PC-3 (cell line): ENCODE measurements around the gene ETS1. TPM values are rescaled to one million over a fixed set of nuclear protein-coding genes. Genes with fewer than 3 reads are reported as not detected.

Source experiments
- ATAC-seq: fragments of 200-7000 bp; cut with Tn5 transposase; 2 replicates; pipeline ENCODE4 v1.9.1; 2020; ENCODE audit warnings: mild to moderate bottlenecking, moderate library complexity
- BruUV-seq: library from RNA; stranded (reverse); fragments of 400-500 nt; replicated peaks from 2 replicates; lab custom pipeline; 2021; lab: Mats Ljungman, UMichigan
- CTCF ChIA-PET: fragments of 300-600 bp; sonication (Branson Sonifier 250); formaldehyde crosslinking; loops from one replicate; lab custom pipeline; 2022; ENCODE audit warnings: antibody characterized with exemption; lab: Charles Lee
- POLR2A ChIA-PET: fragments of 300-600 bp; sonication (Branson Sonifier 250); formaldehyde crosslinking; loops from one replicate; lab custom pipeline; 2022; ENCODE audit warnings: antibody characterized with exemption; ENCODE audit not compliant: unreplicated experiment; lab: Charles Lee
- DNase-seq: peaks from one replicate; pipeline ENCODE4 v3.0.0-alpha.2; 2015
- H2AFZ ChIP-seq: fragments of 300-600 bp; sonication (generic); 2 replicates; pipeline ENCODE4 v1.6.0; 2016; ENCODE audit warnings: antibody characterized with exemption, low read length
- H3F3A ChIP-seq: fragments of 300-600 bp; sonication (generic); one replicate; pipeline ENCODE4 v1.6.0; 2017; ENCODE audit warnings: antibody characterized with exemption, low read length, control low read depth, mild to moderate bottlenecking; ENCODE audit not compliant: unreplicated experiment
- H3K27ac ChIP-seq: fragments of 300-600 bp; sonication (generic); 2 replicates; pipeline ENCODE4 v1.5.1; 2016; ENCODE audit warnings: mild to moderate bottlenecking, low read length
- H3K27me3 ChIP-seq: fragments of 300-600 bp; sonication (generic); 2 replicates; pipeline ENCODE4 v1.6.1; 2016; ENCODE audit warnings: low read length, mixed read lengths
- H3K36me3 ChIP-seq: fragments of 300-600 bp; sonication (generic); 2 replicates; pipeline ENCODE4 v1.6.1; 2016; ENCODE audit warnings: low read depth, mixed run types, low read length, mixed read lengths
- H3K4me1 ChIP-seq: fragments of 300-600 bp; sonication (generic); 2 replicates; pipeline ENCODE4 v1.5.1; 2016; ENCODE audit warnings: low read length; ENCODE audit not compliant: insufficient read depth
- H3K4me2 ChIP-seq: fragments of 300-600 bp; sonication (generic); 2 replicates; pipeline ENCODE4 v1.6.0; 2016; ENCODE audit warnings: low read length
- H3K4me3 ChIP-seq: fragments of 300-600 bp; sonication (generic); 2 replicates; pipeline ENCODE4 v1.5.1; 2016; ENCODE audit warnings: mild to moderate bottlenecking, low read length, mixed read lengths
- H3K79me2 ChIP-seq: fragments of 300-600 bp; sonication (generic); 2 replicates; pipeline ENCODE4 v1.6.1; 2017; ENCODE audit warnings: low read length, mixed read lengths
- H3K9ac ChIP-seq: fragments of 300-600 bp; sonication (generic); 2 replicates; pipeline ENCODE4 v1.6.0; 2016; ENCODE audit warnings: mild to moderate bottlenecking, low read length
- H3K9me2 ChIP-seq: fragments of 300-600 bp; sonication (generic); replicated peaks from 2 replicates; pipeline ENCODE4 v1.6.1; 2016; ENCODE audit warnings: mixed run types, low read length, mixed read lengths
- H3K9me3 ChIP-seq: fragments of 300-600 bp; sonication (generic); 2 replicates; pipeline ENCODE4 v1.6.1; 2016; ENCODE audit warnings: low read length, mixed read lengths
- H4K20me1 ChIP-seq: fragments of 300-600 bp; sonication (generic); 2 replicates; pipeline ENCODE4 v1.6.1; 2016; ENCODE audit warnings: low read length, mixed read lengths
- EZH2 ChIP-seq: fragments of 300-600 bp; sonication (generic); IDR thresholded peaks from one replicate; pipeline ENCODE4 v1.6.1; 2017; ENCODE audit warnings: antibody characterized with exemption, mild to moderate bottlenecking, low read length; ENCODE audit not compliant: unreplicated experiment
- EZH2phosphoT487 ChIP-seq: fragments of 300-600 bp; sonication (generic); IDR thresholded peaks from 2 replicates; pipeline ENCODE4 v1.6.1; 2018; ENCODE audit warnings: mild to moderate bottlenecking, antibody characterized with exemption, low read length, borderline replicate concordance
- intact Hi-C: fragments of 100-400 bp; cut with micrococcal nuclease; formaldehyde crosslinking; loops from 2 replicates; pipeline ENCODE4 v1.9.0; 2023
- total RNA-seq: library from RNA; depleted of rRNA; stranded (reverse); fragments of >200 nt; gene quantifications from 2 replicates; pipeline ENCODE4 v1.2.3, GENCODE V29; 2014
- TF ChIP-seq, protein P1 (sequence below): fragments of 300-600 bp; sonication (generic); conservative IDR thresholded peaks from 2 replicates; pipeline ENCODE4 v1.5.1; 2017; ENCODE audit warnings: antibody characterized with exemption, low read depth, mild to moderate bottlenecking, low read length

Gene ETS1
- total RNA-seq, 1 experiment from 2014 or later: 52.0 TPM

DNA sequence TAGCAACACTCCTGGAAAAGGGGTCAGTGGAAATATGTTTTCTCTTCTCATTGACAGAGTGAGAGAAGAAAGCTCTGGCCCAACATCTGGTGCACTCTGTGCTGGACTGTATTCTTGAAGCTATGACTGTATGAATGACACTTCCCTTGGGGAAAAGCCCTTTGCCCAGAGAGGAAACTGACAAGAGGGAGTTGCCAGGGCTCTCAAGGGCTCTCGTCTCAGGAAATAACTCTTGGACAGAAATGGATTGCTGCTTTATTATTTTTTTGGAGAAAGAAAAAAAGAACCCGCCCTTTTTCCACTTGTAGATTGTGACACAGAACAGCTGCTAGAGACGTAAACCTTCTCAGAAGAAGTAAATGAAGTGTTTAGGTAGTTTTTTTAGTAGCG is 11.4 kb downstream of the ETS1 start:
- Histone ChIP-seq H2AFZ (no peak overlapping the region), H3F3A (no peaks in the 10 kb centered on the region), H3K4me2 (no peak overlapping the region), H3K9ac (no peak overlapping the region), H3K79me2 (no peaks in the 10 kb centered on the region), H3K9me2 (no peaks in the 10 kb centered on the region), H3K36me3 (no peaks in the 10 kb centered on the region), H3K9me3 (no peaks in the 10 kb centered on the region), H3K27ac (no peak overlapping the region), H4K20me1 (no peaks in the 10 kb centered on the region), H3K4me3 (no peak overlapping the region), H3K27me3 (no peaks in the 10 kb centered on the region), H3K4me1 (peaks cover 22% of the 10 kb centered on the region)
- DNase-seq (no peak), ATAC-seq (0 out of 2 replicates have a peak, but pooled peaks have one; percentile 18)
- ChIA-PET CTCF (interaction anchor here (0.6 kb wide), 1 partner anchor 56 kb away, joined by 3 read pairs; no protein-coding TSS in a partner anchor), POLR2A (no interaction called here)
- BruUV-seq: no TSS peak
- intact Hi-C loops: no loop called here
- no peak for TF ChIP-seq EZH2
- TF ChIP-seq, protein P1, sequence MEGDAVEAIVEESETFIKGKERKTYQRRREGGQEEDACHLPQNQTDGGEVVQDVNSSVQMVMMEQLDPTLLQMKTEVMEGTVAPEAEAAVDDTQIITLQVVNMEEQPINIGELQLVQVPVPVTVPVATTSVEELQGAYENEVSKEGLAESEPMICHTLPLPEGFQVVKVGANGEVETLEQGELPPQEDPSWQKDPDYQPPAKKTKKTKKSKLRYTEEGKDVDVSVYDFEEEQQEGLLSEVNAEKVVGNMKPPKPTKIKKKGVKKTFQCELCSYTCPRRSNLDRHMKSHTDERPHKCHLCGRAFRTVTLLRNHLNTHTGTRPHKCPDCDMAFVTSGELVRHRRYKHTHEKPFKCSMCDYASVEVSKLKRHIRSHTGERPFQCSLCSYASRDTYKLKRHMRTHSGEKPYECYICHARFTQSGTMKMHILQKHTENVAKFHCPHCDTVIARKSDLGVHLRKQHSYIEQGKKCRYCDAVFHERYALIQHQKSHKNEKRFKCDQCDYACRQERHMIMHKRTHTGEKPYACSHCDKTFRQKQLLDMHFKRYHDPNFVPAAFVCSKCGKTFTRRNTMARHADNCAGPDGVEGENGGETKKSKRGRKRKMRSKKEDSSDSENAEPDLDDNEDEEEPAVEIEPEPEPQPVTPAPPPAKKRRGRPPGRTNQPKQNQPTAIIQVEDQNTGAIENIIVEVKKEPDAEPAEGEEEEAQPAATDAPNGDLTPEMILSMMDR: no peak
- no peak for TF ChIP-seq EZH2phosphoT487

DNA sequence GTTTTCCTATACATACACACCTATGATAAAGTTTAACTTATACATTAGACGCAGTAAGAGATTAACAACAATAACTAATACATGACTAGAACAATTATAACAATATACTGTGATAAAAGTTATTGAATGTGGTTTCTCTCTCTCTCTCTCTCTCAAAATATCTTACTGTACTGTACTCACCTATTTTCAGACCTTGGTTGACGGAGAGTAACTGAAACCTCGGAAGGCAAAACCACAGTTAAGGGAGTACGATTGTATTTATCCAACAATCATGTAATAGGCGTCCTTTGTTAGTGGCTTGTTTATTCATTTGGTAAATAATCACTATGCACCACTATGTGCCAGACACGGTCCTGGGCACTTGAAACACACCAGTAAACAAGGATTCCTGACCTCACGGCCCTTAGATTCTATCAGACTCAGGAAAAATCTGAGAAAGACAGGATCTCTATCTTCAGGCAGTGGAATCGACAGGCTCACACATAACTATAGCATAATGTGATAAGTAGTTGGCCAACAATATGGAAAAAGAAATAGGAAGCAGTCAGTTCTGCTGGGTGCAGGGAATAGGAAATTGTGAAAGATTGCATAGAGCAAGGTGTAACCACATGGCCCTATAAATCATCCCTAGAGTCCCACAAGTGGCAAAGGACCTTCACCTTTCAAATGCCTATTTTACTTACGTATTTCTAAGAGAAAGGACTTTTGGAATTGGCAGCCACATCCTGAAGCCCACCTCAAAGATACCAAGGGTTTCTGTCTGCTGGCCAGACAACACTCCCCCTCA is 12.0 kb downstream of the ETS1 start:
- no peak overlapping the region for H2AFZ ChIP-seq
- H4K20me1 ChIP-seq: no peaks in the 10 kb centered on the region
- TF ChIP-seq EZH2phosphoT487 (no peak), EZH2 (no peak)
- TF ChIP-seq, protein P1: no peak
- H3K4me2 ChIP-seq: no peak overlapping the region
- ChIA-PET POLR2A (no interaction called here), CTCF (interaction anchor here (0.6 kb wide), 1 partner anchor 57 kb away, joined by 3 read pairs; no protein-coding TSS in a partner anchor)
- no peak overlapping the region for H3K4me3 ChIP-seq
- no peak overlapping the region for H3K9ac ChIP-seq
- no peak for ATAC-seq
- no peaks in the 10 kb centered on the region for H3F3A ChIP-seq
- no peak overlapping the region for H3K27ac ChIP-seq
- no TSS peak for BruUV-seq
- H3K27me3 ChIP-seq: no peaks in the 10 kb centered on the region
- H3K79me2 ChIP-seq: no peaks in the 10 kb centered on the region
- no peaks in the 10 kb centered on the region for H3K9me3 ChIP-seq
- peaks cover 22% of the 10 kb centered on the region for H3K4me1 ChIP-seq
- intact Hi-C loops: no loop called here
- H3K36me3 ChIP-seq: no peaks in the 10 kb centered on the region
- H3K9me2 ChIP-seq: no peaks in the 10 kb centered on the region
- no peak for DNase-seq

DNA sequence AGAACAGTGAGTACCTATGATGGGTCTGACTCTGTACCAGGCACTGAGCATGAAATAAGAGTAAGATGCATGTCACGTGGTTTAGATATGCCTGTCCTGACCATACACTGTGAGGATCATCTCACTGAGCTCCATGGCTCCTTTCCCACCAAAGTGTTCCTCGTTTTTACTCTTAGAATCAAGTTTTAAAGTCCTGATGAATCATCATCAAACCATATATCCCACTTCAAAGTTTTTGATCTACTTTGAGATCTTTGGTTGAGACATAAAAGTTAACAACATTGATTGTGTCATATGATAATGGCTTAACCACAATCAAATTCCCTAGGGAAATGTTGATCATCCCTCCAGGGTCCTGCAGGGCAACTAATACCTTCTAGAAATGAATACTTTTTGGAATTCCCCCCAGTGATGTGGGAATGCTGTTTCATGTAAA is 12.8 kb downstream of the ETS1 start:
- Histone ChIP-seq H3K4me1 (peaks cover 14% of the 10 kb centered on the region), H3K4me2 (no peak overlapping the region), H3K79me2 (no peaks in the 10 kb centered on the region), H3K9me3 (no peaks in the 10 kb centered on the region), H3K9me2 (no peaks in the 10 kb centered on the region), H2AFZ (no peak overlapping the region), H4K20me1 (no peaks in the 10 kb centered on the region), H3K4me3 (no peak overlapping the region), H3K36me3 (no peaks in the 10 kb centered on the region), H3K27ac (no peak overlapping the region), H3K27me3 (no peaks in the 10 kb centered on the region), H3F3A (no peaks in the 10 kb centered on the region), H3K9ac (no peak overlapping the region)
- ChIA-PET CTCF (no interaction called here), POLR2A (no interaction called here)
- TF ChIP-seq, protein P1: no peak
- TF ChIP-seq EZH2phosphoT487: no peak
- TF ChIP-seq EZH2: no peak
- peak; percentile 62 for DNase-seq
- intact Hi-C loops: no loop called here
- BruUV-seq: no TSS peak
- no peak for ATAC-seq
